Prostate gland (tissue), 2 donors: ENCODE data around the gene NPPC. TPM values are rescaled to one million over a fixed set of nuclear protein-coding genes. Genes with fewer than 3 reads are reported as not detected.

Source experiments
- DNase-seq: peaks from one replicate; pipeline ENCODE4 v3.0.0-alpha.2; 2019; ENCODE audit warnings: low spot score
- H3K27ac ChIP-seq, 2 donors: fragments of 200-600 bp; sonication (generic); 2 replicates each; pipeline ENCODE4 v1.5.1; 2017 to 2019
- H3K27me3 ChIP-seq: fragments of 200-600 bp; sonication (generic); replicated peaks from 2 replicates; pipeline ENCODE4 v1.5.1; 2019; ENCODE audit not compliant: insufficient read depth
- H3K36me3 ChIP-seq, 2 donors: fragments of 200-600 bp; sonication (generic); 1 replicate in 1 of 2; 2 replicates in 1 of 2; pipeline versions ENCODE4 v1.5.1 to v1.8.1; 2017 to 2019
- H3K4me1 ChIP-seq: fragments of 200-600 bp; sonication (generic); replicated peaks from 2 replicates; pipeline ENCODE4 v1.5.1; 2019
- H3K4me3 ChIP-seq, 2 donors: fragments of 200-600 bp; sonication (generic); 2 replicates each; pipeline ENCODE4 v1.5.1; 2017 to 2019
- H3K9me3 ChIP-seq: fragments of 200-600 bp; sonication (generic); 2 replicates; pipeline ENCODE4 v1.5.1; 2017
- CTCF ChIP-seq, 4 experiments: fragments of 200-600 bp in 2 of 4; fragments of 450-650 bp in 2 of 4; sonication (generic) in 2 of 4; IDR thresholded peaks; 1 replicate in 3 of 4; 2 replicates in 1 of 4; pipeline ENCODE4 v1.5.1; 2016 to 2019; ENCODE audit warnings: antibody characterized with exemption in 4 of 4, mild to moderate bottlenecking in 2 of 4, moderate library complexity in 2 of 4
- POLR2A ChIP-seq: fragments of 450-650 bp; IDR thresholded peaks from one replicate; pipeline ENCODE4 v1.6.1; 2016; ENCODE audit warnings: antibody characterized with exemption, mild to moderate bottlenecking
- POLR2AphosphoS5 ChIP-seq: sonication (generic); formaldehyde crosslinking; IDR thresholded peaks from one replicate; pipeline ENCODE4 v1.6.1; 2017; ENCODE audit warnings: antibody characterized with exemption
- WGBS: methylation state at CpG from one replicate; pipeline ENCODE4 v1.1.5; 2018; 5-methylcytosine and 5-hydroxymethylcytosine counted together
- intact Hi-C: fragments of 100-400 bp; cut with DNase I; formaldehyde crosslinking; loops from one replicate; pipeline ENCODE4 v1.14.2; 2022
- total RNA-seq, 2 donors: library from RNA; depleted of rRNA; stranded (reverse); fragments of >200 nt; gene quantifications; one replicate each; pipeline ENCODE4 v1.1.0, GENCODE V29; 2016

The NPPC gene
- total RNA-seq, 2 donors from 2014 or later = 3.2 to 6.4 TPM

- DNase-seq = no peak
- Histone ChIP-seq H3K9me3 (no peaks in the 10 kb centered on the region), H3K27ac (no peak overlapping the region), H3K4me1 (peaks cover 6% of the 10 kb centered on the region), H3K27me3 (peaks cover 3% of the 10 kb centered on the region), H3K36me3 (no peaks in the 10 kb centered on the region), H3K4me3 (no peak overlapping the region)
- WGBS = 53% methylated on average over 11 of the region's 11 CpGs
- intact Hi-C loops = loop anchor here (5.0 kb wide), 1 partner anchor 212 kb away; no protein-coding TSS in a partner anchor
- no peak for TF ChIP-seq POLR2AphosphoS5
- no peak for TF ChIP-seq CTCF (IDR thresholded peaks at IDR 0.05)
- TF ChIP-seq POLR2A = no peak
Measured at GRCh38 chr2:231929961-231930592, 3.9 kb upstream of the NPPC start.

- Histone ChIP-seq H3K27ac (no peak overlapping the region), H3K4me3 (no peak overlapping the region), H3K36me3 (no peaks in the 10 kb centered on the region), H3K27me3 (peaks cover 3% of the 10 kb centered on the region), H3K9me3 (no peaks in the 10 kb centered on the region), H3K4me1 (peaks cover 6% of the 10 kb centered on the region)
- WGBS = 93% methylated on average over 11 of the region's 11 CpGs
- intact Hi-C loops = loop anchor here (5.0 kb wide), 1 partner anchor 213 kb away; no protein-coding TSS in a partner anchor
- no peak for DNase-seq
- TF ChIP-seq POLR2AphosphoS5 = no peak
- no peak for TF ChIP-seq CTCF (IDR thresholded peaks at IDR 0.05)
- TF ChIP-seq POLR2A = no peak
Measured at GRCh38 chr2:231928901-231929725, 2.9 kb upstream of the NPPC start.

GRCh38 chr2:231928481-231928880, 2.3 kb upstream of the NPPC start:
- peaks cover 3% of the 10 kb centered on the region for H3K27me3 ChIP-seq

GRCh38 chr2:231927566-231927890, 1.3 kb upstream of the NPPC start:
- DNase-seq = no peak
- Histone ChIP-seq H3K27ac (no peak overlapping the region), H3K9me3 (no peaks in the 10 kb centered on the region), H3K27me3 (peaks cover 3% of the 10 kb centered on the region), H3K36me3 (no peaks in the 10 kb centered on the region), H3K4me3 (no peak overlapping the region), H3K4me1 (peaks cover 6% of the 10 kb centered on the region)
- WGBS = 83% methylated on average over 10 of the region's 10 CpGs
- intact Hi-C loops = loop anchor here (5.0 kb wide), 1 partner anchor 215 kb away; no protein-coding TSS in a partner anchor
- no peak for TF ChIP-seq POLR2A
- no peak for TF ChIP-seq CTCF (IDR thresholded peaks at IDR 0.05)
- no peak for TF ChIP-seq POLR2AphosphoS5

More at GRCh38 chr2:231928481-231928880, 2.3 kb upstream of the NPPC start:
- Histone ChIP-seq H3K27ac (no peak overlapping the region), H3K36me3 (no peaks in the 10 kb centered on the region), H3K4me3 (no peak overlapping the region), H3K4me1 (peaks cover 6% of the 10 kb centered on the region), H3K9me3 (no peaks in the 10 kb centered on the region)
- TF ChIP-seq POLR2AphosphoS5 (no peak), POLR2A (no peak), CTCF (IDR thresholded peaks at IDR 0.05) (no peak)
- 88% methylated on average over 5 of the region's 5 CpGs for WGBS
- intact Hi-C loops = loop anchor here (5.0 kb wide), 1 partner anchor 214 kb away; no protein-coding TSS in a partner anchor
- DNase-seq = no peak
